ENCODE results near the gene PRPF6.

DNA sequence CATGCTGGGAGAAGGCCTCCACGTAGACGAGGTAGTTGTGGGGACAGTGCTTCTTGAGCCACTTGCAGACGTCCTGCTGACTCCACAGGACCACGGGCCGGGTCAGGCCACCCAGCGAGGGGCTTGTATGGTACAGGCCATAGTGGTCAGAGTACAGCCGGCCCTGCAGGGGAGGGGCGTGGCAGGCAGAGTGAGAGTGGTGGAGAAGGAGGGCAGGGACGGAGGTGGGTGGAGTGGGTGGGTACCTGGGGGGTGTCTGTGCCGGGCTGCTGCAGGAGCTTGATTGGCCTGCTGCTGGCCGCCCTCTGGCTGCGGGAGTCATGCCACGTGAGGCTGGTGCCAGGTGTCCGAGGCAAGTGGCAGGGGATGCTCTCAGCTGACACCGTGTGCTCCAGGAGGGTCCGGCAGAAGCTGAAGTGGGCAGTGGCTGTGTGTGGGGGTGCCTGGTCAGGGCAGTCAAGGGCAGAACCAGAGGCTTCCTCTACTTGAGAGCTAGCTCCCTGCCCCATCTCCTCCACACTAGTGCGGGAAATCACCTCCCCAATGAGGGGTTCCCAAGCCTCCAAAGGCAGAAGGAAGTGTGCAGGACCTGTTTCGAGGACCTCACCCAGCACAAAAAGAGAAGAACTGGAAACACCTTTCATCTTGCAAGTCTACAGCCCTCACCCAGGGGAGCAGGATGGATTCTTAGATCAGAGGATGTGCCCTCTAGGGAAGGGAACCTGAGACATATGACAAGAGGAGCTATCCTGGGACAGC, 3.8 kb upstream of the PRPF6 start:
- TF ChIP-seq, protein P1, sequence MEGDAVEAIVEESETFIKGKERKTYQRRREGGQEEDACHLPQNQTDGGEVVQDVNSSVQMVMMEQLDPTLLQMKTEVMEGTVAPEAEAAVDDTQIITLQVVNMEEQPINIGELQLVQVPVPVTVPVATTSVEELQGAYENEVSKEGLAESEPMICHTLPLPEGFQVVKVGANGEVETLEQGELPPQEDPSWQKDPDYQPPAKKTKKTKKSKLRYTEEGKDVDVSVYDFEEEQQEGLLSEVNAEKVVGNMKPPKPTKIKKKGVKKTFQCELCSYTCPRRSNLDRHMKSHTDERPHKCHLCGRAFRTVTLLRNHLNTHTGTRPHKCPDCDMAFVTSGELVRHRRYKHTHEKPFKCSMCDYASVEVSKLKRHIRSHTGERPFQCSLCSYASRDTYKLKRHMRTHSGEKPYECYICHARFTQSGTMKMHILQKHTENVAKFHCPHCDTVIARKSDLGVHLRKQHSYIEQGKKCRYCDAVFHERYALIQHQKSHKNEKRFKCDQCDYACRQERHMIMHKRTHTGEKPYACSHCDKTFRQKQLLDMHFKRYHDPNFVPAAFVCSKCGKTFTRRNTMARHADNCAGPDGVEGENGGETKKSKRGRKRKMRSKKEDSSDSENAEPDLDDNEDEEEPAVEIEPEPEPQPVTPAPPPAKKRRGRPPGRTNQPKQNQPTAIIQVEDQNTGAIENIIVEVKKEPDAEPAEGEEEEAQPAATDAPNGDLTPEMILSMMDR (IDR thresholded peaks at IDR 0.05; ENCODE audit: extremely low read depth in 1 of 2, insufficient read depth in 1 of 2, low read depth in 1 of 2, low read length in 2 of 2) = no peak
- TF ChIP-seq POLR2A (IDR thresholded peaks at IDR 0.05; ENCODE audit: low read depth, low read length) = no peak
- TF ChIP-seq MYC (IDR thresholded peaks at IDR 0.05; ENCODE audit: low read depth, low read length) = no peak
- TF ChIP-seq FOS (IDR thresholded peaks at IDR 0.05; ENCODE audit: borderline replicate concordance, insufficient read depth, low read length) = no peak
- TF ChIP-seq EZH2 (IDR thresholded peaks at IDR 0.05; ENCODE audit: borderline replicate concordance, low read depth, low read length, severe bottlenecking) = no peak
- TF ChIP-seq, protein P2, sequence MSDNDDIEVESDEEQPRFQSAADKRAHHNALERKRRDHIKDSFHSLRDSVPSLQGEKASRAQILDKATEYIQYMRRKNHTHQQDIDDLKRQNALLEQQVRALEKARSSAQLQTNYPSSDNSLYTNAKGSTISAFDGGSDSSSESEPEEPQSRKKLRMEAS (IDR thresholded peaks at IDR 0.05; ENCODE audit: insufficient read depth, insufficient read length) = no peak
- no peak for TF ChIP-seq POLR2AphosphoS5 (IDR thresholded peaks at IDR 0.05; ENCODE audit: insufficient read depth, low read depth, low read length)
- TF ChIP-seq JUN (IDR thresholded peaks at IDR 0.05; ENCODE audit: borderline replicate concordance, insufficient read depth, insufficient read length, low read depth) = no peak
